DOHH2 (cell line): ENCODE measurements around the gene KCNN2.

ENCODE experiments used
- H3F3A ChIP-seq: fragments of 200-600 bp; sonication (generic), shearing (Covaris generic); 2 replicates; pipeline ENCODE4 v1.6.0; 2016; ENCODE audit warnings: antibody characterized with exemption, mild to moderate bottlenecking; ENCODE audit not compliant: control insufficient read depth, insufficient read depth
- H3K27ac ChIP-seq: fragments of 200-600 bp; sonication (generic); 2 replicates; pipeline ENCODE4 v1.5.1; 2014; ENCODE audit warnings: low read depth, mild to moderate bottlenecking, low read length, moderate library complexity
- H3K27me3 ChIP-seq: fragments of 200-600 bp; sonication (generic); 2 replicates; pipeline ENCODE4 v1.6.1; 2014; ENCODE audit warnings: mild to moderate bottlenecking, low read length, mixed read lengths; ENCODE audit not compliant: control insufficient read depth
- H3K36me3 ChIP-seq: fragments of 200-600 bp; sonication (generic); 2 replicates; pipeline ENCODE4 v1.6.1; 2014; ENCODE audit warnings: mild to moderate bottlenecking, low read length, moderate library complexity, mixed read lengths; ENCODE audit not compliant: control insufficient read depth
- H3K4me1 ChIP-seq: fragments of 200-600 bp; sonication (generic); 2 replicates; pipeline ENCODE4 v1.6.1; 2014; ENCODE audit warnings: mild to moderate bottlenecking, low read length, mixed read lengths; ENCODE audit not compliant: control insufficient read depth
- H3K4me2 ChIP-seq: fragments of 200-600 bp; sonication (generic); 2 replicates; pipeline ENCODE4 v1.6.0; 2014; ENCODE audit warnings: mild to moderate bottlenecking, low read length, moderate library complexity
- H3K4me3 ChIP-seq: fragments of 200-600 bp; sonication (generic); 2 replicates; pipeline ENCODE4 v1.5.1; 2014; ENCODE audit warnings: mild to moderate bottlenecking, low read length, mixed read lengths
- H3K79me2 ChIP-seq: fragments of 200-600 bp; sonication (generic); 2 replicates; pipeline ENCODE4 v1.6.1; 2014; ENCODE audit warnings: mild to moderate bottlenecking, low read length, mixed read lengths; ENCODE audit not compliant: control insufficient read depth
- H3K9me2 ChIP-seq: fragments of 200-600 bp; sonication (generic); replicated peaks from 2 replicates; pipeline ENCODE4 v1.6.1; 2014; ENCODE audit warnings: mild to moderate bottlenecking, low read length, mixed read lengths; ENCODE audit not compliant: control insufficient read depth
- H3K9me3 ChIP-seq: fragments of 200-600 bp; sonication (generic); 2 replicates; pipeline ENCODE4 v1.6.1; 2014; ENCODE audit warnings: antibody characterized with exemption, low read length, mixed read lengths; ENCODE audit not compliant: control insufficient read depth, insufficient read depth
- H4K20me1 ChIP-seq: fragments of 200-600 bp; sonication (generic); 2 replicates; pipeline ENCODE4 v1.6.0; 2014; ENCODE audit warnings: low read depth, mild to moderate bottlenecking, antibody characterized with exemption, low read length, moderate library complexity; ENCODE audit not compliant: control insufficient read depth, insufficient read depth
- EZH2phosphoT487 ChIP-seq: fragments of 200-600 bp; sonication (generic); IDR thresholded peaks from 2 replicates; pipeline ENCODE4 v1.6.1; 2017; ENCODE audit warnings: borderline replicate concordance, mild to moderate bottlenecking, antibody characterized with exemption, low read length, moderate library complexity, mixed read lengths
- TF ChIP-seq, protein P1 (sequence below): fragments of 200-600 bp; sonication (generic); IDR thresholded peaks from one replicate; pipeline ENCODE4 v1.5.1; 2014; ENCODE audit warnings: antibody characterized with exemption, mild to moderate bottlenecking, low read depth, low read length; ENCODE audit not compliant: poor library complexity, severe bottlenecking

The KCNN2 gene

DNA sequence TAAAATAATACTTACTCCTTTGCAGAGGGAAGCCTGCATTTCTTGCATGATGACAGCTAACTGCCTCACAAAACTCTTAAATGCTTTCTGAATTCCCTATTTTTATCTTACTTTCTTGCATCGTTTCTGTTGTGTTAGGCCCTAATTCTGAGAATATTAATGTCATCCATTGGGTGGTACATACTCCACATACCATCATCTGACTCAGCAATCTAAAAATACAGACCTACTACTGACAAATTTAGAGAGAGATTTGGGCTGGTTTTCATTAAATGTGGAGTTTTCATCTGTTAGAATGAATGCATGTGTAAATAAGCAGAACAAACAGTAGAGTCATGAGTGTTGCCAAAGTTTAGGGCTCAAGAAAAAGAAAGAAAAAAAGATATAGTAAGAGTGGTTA lies 26.5 kb upstream of the KCNN2 start:
- H3K27ac ChIP-seq, result no peak overlapping the region
- H4K20me1 ChIP-seq, result no peaks in the 10 kb centered on the region
- no peaks in the 10 kb centered on the region for H3K9me3 ChIP-seq
- TF ChIP-seq, protein P1, sequence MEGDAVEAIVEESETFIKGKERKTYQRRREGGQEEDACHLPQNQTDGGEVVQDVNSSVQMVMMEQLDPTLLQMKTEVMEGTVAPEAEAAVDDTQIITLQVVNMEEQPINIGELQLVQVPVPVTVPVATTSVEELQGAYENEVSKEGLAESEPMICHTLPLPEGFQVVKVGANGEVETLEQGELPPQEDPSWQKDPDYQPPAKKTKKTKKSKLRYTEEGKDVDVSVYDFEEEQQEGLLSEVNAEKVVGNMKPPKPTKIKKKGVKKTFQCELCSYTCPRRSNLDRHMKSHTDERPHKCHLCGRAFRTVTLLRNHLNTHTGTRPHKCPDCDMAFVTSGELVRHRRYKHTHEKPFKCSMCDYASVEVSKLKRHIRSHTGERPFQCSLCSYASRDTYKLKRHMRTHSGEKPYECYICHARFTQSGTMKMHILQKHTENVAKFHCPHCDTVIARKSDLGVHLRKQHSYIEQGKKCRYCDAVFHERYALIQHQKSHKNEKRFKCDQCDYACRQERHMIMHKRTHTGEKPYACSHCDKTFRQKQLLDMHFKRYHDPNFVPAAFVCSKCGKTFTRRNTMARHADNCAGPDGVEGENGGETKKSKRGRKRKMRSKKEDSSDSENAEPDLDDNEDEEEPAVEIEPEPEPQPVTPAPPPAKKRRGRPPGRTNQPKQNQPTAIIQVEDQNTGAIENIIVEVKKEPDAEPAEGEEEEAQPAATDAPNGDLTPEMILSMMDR, result no peak
- no peak for TF ChIP-seq EZH2phosphoT487
- no peak overlapping the region for H3K4me3 ChIP-seq
- H3K9me2 ChIP-seq, result no peaks in the 10 kb centered on the region
- no peaks in the 10 kb centered on the region for H3K36me3 ChIP-seq
- no peaks in the 10 kb centered on the region for H3K4me1 ChIP-seq
- H3K27me3 ChIP-seq, result no peaks in the 10 kb centered on the region
- H3K79me2 ChIP-seq, result no peaks in the 10 kb centered on the region
- H3K4me2 ChIP-seq, result no peak overlapping the region
- H3F3A ChIP-seq, result no peaks in the 10 kb centered on the region

DNA sequence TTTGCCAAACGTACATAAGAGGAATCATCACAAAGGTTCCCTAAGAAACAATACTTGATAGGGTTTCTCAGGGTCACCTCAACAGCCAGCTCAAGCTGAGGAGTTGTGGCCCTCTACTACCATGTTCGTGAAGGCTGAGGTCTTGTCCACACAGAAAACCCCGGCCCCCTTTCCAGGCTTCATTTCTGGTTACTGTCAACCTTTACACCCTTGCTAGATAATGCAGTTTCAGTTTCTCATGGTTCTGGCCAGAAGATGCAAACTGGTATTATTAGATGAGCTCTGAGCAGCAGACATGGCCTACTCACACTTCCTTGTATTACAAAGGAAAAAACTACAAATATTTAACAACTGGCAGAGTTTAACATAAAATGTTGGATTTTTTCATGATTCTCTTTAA lies 22.8 kb upstream of the KCNN2 start:
- H3F3A ChIP-seq, result no peaks in the 10 kb centered on the region
- H3K4me2 ChIP-seq, result no peak overlapping the region
- no peak overlapping the region for H3K4me3 ChIP-seq
- H3K9me3 ChIP-seq, result no peaks in the 10 kb centered on the region
- no peaks in the 10 kb centered on the region for H3K4me1 ChIP-seq
- H3K9me2 ChIP-seq, result no peaks in the 10 kb centered on the region
- H3K79me2 ChIP-seq, result no peaks in the 10 kb centered on the region
- TF ChIP-seq EZH2phosphoT487, result no peak
- TF ChIP-seq, protein P1, result no peak
- H3K36me3 ChIP-seq, result no peaks in the 10 kb centered on the region
- no peak overlapping the region for H3K27ac ChIP-seq
- H4K20me1 ChIP-seq, result no peaks in the 10 kb centered on the region
- H3K27me3 ChIP-seq, result no peaks in the 10 kb centered on the region

DNA sequence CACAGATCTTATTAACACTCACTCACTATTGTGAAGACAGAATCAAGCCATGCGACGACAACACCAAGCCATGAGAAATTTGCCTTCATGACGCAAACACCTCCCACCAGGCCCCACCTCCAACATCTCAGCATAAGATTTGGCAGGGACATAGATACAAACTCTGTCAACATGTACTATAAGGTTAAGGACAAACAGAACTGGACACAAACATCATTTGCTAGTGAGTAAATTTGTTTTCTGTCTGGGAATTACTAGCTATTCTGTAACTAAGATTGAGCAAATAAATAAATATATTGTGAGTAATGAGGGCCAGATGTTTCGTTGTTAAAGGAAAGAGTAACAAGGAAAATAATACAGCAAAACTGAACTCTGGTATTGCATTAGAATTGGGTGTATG lies 15.7 kb upstream of the KCNN2 start:
- Histone ChIP-seq H3K4me3 (no peak overlapping the region), H3K27me3 (no peaks in the 10 kb centered on the region), H4K20me1 (no peaks in the 10 kb centered on the region), H3K36me3 (no peaks in the 10 kb centered on the region), H3K4me1 (no peaks in the 10 kb centered on the region), H3K9me3 (no peaks in the 10 kb centered on the region), H3F3A (no peaks in the 10 kb centered on the region), H3K9me2 (no peaks in the 10 kb centered on the region), H3K4me2 (no peak overlapping the region), H3K27ac (no peak overlapping the region), H3K79me2 (no peaks in the 10 kb centered on the region)
- no peak for TF ChIP-seq EZH2phosphoT487
- TF ChIP-seq, protein P1, result no peak

DNA sequence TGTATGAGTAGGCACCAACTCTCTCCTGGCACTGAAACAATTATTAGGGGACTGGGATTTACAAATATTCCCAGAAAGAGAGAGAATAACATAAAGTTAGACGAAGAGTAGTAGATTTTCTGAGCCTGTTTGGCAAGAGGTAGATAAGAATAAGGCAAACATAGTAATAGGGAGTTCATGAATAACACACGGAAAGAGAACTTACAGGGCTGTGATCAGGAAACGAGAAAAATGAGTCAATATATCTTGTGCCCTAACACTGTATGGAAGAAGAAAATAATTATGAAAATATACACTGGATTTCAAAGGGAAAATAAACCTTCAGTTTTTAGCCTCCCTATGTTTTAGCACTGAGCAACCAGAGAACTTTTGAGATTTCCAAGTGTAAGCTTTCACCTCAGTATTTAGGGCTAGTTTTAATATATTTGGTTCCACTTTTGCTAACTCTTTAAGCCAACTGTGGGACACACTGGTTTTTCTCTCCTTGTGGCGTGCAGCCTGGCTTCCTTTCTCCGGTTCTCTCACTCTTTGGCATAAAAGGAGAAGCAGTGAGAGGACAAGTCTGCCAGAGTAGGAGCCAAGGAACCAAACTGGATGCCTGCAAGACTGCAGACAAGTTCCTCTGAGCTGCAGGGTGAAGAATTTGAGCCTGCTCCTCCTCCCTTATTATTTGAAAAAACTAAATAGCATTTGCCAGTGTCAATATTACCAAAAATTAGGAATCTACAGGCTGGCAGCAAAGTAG lies 6.6 kb upstream of the KCNN2 start:
- Histone ChIP-seq H4K20me1 (no peaks in the 10 kb centered on the region), H3K36me3 (no peaks in the 10 kb centered on the region), H3K27ac (no peak overlapping the region), H3K79me2 (no peaks in the 10 kb centered on the region), H3K4me2 (no peak overlapping the region), H3K27me3 (peaks cover 11% of the 10 kb centered on the region), H3K9me3 (no peaks in the 10 kb centered on the region), H3K4me3 (no peak overlapping the region), H3K9me2 (no peaks in the 10 kb centered on the region), H3K4me1 (no peaks in the 10 kb centered on the region), H3F3A (no peaks in the 10 kb centered on the region)
- TF ChIP-seq, protein P1, result no peak
- no peak for TF ChIP-seq EZH2phosphoT487
